ENCODE data around the gene GGA2.

GGA2 gene

GRCh38 chr16:23482778-23483177, 27.5 kb downstream of the GGA2 start:
- TF ChIP-seq CTCF (IDR thresholded peaks at IDR 0.05; ENCODE audit: extremely low read depth, missing control alignments) = no peak

GRCh38 chr16:23480257-23480656, 30.0 kb downstream of the GGA2 start:
- TF ChIP-seq CTCF (IDR thresholded peaks at IDR 0.05; ENCODE audit: extremely low read depth, missing control alignments) = no peak
- DNase-seq (ENCODE audit: low spot score) = no peak

More at GRCh38 chr16:23482778-23483177, 27.5 kb downstream of the GGA2 start:
- DNase-seq (ENCODE audit: low spot score) = no peak

- DNase-seq (ENCODE audit: low spot score) = no peak
- no peak for TF ChIP-seq CTCF (IDR thresholded peaks at IDR 0.05; ENCODE audit: extremely low read depth, missing control alignments)
Measured at GRCh38 chr16:23479138-23479537, 31.2 kb downstream of the GGA2 start.

- no peak for DNase-seq (ENCODE audit: low spot score)
- TF ChIP-seq CTCF (IDR thresholded peaks at IDR 0.05; ENCODE audit: extremely low read depth, missing control alignments) = no peak
Measured at GRCh38 chr16:23478566-23478965, 31.7 kb downstream of the GGA2 start.

- DNase-seq (ENCODE audit: low spot score) = no peak
- no peak for TF ChIP-seq CTCF (IDR thresholded peaks at IDR 0.05; ENCODE audit: extremely low read depth, missing control alignments)
Measured at GRCh38 chr16:23476289-23476688, 34.0 kb downstream of the GGA2 start.

- no peak for DNase-seq (ENCODE audit: low spot score)
- TF ChIP-seq CTCF (IDR thresholded peaks at IDR 0.05; ENCODE audit: extremely low read depth, missing control alignments) = no peak
Measured at GRCh38 chr16:23469814-23470213, 40.5 kb downstream of the GGA2 start.

GRCh38 chr16:23466162-23466885, 44.0 kb downstream of the GGA2 start:
- TF ChIP-seq CTCF (IDR thresholded peaks at IDR 0.05; ENCODE audit: extremely low read depth, missing control alignments) = no peak
- no peak for DNase-seq (ENCODE audit: low spot score)

All from GM20000 (cell line).